Stomach (tissue), 4 donors: Measurements from ENCODE around the gene BNC2.

Experiments used
- POLR2A ChIP-seq, 4 donors: fragments of 450-650 bp; IDR thresholded peaks; one replicate each; pipeline ENCODE4 v1.6.1; 2016; ENCODE audit warnings: antibody characterized with exemption in 4 of 4, control low read depth in 2 of 4, mild to moderate bottlenecking in 1 of 4, moderate library complexity in 1 of 4
- POLR2AphosphoS5 ChIP-seq, 3 donors: sonication (generic); formaldehyde crosslinking; IDR thresholded peaks; one replicate each; pipeline ENCODE4 v1.6.1; 2016; ENCODE audit warnings: antibody characterized with exemption in 3 of 3
- TF ChIP-seq, protein P1 (sequence below), 7 experiments: fragments of 450-650 bp in 4 of 7; fragments of 200-600 bp in 3 of 7; sonication (generic) in 3 of 7; IDR thresholded peaks; one replicate each; pipeline ENCODE4 v1.5.1; 2016 to 2019; ENCODE audit warnings: antibody characterized with exemption in 7 of 7, control low read depth in 2 of 7, mild to moderate bottlenecking in 1 of 7

DNA sequence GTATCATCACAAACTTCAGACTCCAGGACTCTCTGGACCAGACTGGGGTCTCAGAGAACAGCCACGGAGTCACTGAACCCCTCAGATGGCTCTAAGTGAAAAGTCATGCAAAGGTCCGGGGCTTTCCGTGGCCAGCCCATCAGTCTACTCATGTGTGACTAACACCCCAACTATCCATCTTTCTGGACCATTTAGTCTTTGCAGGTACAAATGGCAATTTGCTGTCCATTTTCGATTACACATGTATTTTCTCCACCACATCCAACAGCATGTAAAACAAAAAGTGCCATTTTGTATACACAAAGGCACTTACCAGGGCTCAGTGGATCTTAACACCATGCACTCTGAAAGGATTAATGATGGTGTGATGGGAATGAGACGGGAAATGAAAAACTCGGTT lies 387.7 kb downstream of the BNC2 start:
- TF ChIP-seq POLR2A (IDR thresholded peaks at IDR 0.05) (no peak), POLR2AphosphoS5 (IDR thresholded peaks at IDR 0.05) (no peak)
- TF ChIP-seq, protein P1, sequence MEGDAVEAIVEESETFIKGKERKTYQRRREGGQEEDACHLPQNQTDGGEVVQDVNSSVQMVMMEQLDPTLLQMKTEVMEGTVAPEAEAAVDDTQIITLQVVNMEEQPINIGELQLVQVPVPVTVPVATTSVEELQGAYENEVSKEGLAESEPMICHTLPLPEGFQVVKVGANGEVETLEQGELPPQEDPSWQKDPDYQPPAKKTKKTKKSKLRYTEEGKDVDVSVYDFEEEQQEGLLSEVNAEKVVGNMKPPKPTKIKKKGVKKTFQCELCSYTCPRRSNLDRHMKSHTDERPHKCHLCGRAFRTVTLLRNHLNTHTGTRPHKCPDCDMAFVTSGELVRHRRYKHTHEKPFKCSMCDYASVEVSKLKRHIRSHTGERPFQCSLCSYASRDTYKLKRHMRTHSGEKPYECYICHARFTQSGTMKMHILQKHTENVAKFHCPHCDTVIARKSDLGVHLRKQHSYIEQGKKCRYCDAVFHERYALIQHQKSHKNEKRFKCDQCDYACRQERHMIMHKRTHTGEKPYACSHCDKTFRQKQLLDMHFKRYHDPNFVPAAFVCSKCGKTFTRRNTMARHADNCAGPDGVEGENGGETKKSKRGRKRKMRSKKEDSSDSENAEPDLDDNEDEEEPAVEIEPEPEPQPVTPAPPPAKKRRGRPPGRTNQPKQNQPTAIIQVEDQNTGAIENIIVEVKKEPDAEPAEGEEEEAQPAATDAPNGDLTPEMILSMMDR (IDR thresholded peaks at IDR 0.05): no peak
